Ovary (tissue), 3 donors: ENCODE results near the gene ADAMTS13.

Source experiments
- POLR2A ChIP-seq: fragments of 450-650 bp; IDR thresholded peaks from one replicate; pipeline ENCODE4 v1.6.1; 2017; ENCODE audit warnings: antibody characterized with exemption, mild to moderate bottlenecking, moderate library complexity
- TF ChIP-seq, protein P1 (sequence below), 3 donors: fragments of 450-650 bp in 2 of 3; fragments of 200-600 bp in 1 of 3; IDR thresholded peaks; one replicate each; pipeline versions ENCODE4 v1.5.1 to v1.8.0; 2016 to 2022; ENCODE audit warnings: antibody characterized with exemption in 3 of 3, mild to moderate bottlenecking in 1 of 3
- donor health status: DM: no; HTN: no; CAD: no.

DNA sequence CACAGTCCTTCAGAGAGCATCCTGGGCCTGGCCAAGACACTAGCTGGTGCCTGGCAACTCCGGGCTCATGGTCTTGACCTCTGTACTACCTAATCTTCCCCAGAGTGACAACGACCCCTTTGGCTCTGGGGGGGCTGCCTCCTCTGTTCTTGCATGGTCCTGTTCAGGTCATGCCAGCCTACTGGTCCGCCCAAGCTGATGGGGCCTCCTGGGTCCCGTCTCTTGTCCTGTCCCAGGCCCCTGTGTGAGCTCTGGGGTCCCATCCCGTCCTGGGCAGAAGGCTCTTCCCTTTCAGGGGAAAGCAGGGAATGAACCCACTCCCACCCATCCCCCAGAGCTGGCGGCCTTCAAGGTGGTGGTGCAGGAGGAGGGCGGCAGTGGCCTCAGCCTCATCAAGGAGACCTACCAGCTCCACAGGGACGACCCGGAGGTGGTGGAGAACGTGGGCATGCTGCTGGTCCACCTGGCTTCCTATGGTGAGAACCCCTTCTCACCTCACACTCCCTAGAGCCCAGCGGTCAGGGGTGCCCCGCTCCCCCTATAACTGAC, 17.6 kb upstream of the ADAMTS13 start:
- TF ChIP-seq, protein P1, sequence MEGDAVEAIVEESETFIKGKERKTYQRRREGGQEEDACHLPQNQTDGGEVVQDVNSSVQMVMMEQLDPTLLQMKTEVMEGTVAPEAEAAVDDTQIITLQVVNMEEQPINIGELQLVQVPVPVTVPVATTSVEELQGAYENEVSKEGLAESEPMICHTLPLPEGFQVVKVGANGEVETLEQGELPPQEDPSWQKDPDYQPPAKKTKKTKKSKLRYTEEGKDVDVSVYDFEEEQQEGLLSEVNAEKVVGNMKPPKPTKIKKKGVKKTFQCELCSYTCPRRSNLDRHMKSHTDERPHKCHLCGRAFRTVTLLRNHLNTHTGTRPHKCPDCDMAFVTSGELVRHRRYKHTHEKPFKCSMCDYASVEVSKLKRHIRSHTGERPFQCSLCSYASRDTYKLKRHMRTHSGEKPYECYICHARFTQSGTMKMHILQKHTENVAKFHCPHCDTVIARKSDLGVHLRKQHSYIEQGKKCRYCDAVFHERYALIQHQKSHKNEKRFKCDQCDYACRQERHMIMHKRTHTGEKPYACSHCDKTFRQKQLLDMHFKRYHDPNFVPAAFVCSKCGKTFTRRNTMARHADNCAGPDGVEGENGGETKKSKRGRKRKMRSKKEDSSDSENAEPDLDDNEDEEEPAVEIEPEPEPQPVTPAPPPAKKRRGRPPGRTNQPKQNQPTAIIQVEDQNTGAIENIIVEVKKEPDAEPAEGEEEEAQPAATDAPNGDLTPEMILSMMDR (IDR thresholded peaks at IDR 0.05), result no peak
- TF ChIP-seq POLR2A, result no peak
